ENCODE data around the gene MLLT10. TPM values are rescaled to one million over a fixed set of nuclear protein-coding genes. Genes with fewer than 3 reads are reported as not detected.

Gene MLLT10
- total and polyA plus RNA-seq, 2 of the 8 experiments (the other 6 are each of a cell fraction or from before 2014, with no cell fraction given), result 53.1 to 62.1 TPM

GRCh38 chr10:21572578-21572977 lies 38.5 kb downstream of the MLLT10 start (continued):
- no peak for TF ChIP-seq CHD7 (IDR thresholded peaks at IDR 0.05; ENCODE audit: insufficient replicate concordance, low read length)
- TF ChIP-seq BACH1 (IDR thresholded peaks at IDR 0.05; ENCODE audit: low read length), result no peak
- TF ChIP-seq FOSL1 (IDR thresholded peaks at IDR 0.05; ENCODE audit: insufficient read depth, low read depth, low read length), result no peak
- no peak for TF ChIP-seq SIX5 (IDR thresholded peaks at IDR 0.05; ENCODE audit: low read depth, low read length)
- TF ChIP-seq USF2 (IDR thresholded peaks at IDR 0.05; ENCODE audit: low read length), result no peak
- TF ChIP-seq CTBP2 (IDR thresholded peaks at IDR 0.05; ENCODE audit: borderline replicate concordance, insufficient read depth, insufficient read length, low read length), result no peak
- no peak for TF ChIP-seq RBBP5 (IDR thresholded peaks at IDR 0.05; ENCODE audit: borderline replicate concordance, low read depth, low read length)
- TF ChIP-seq SP2 (IDR thresholded peaks at IDR 0.05; ENCODE audit: low read length), result no peak
